Ascending aorta (tissue), 2 donors: ENCODE results near the gene LDB3. TPM values are rescaled to one million over a fixed set of nuclear protein-coding genes. Genes with fewer than 3 reads are reported as not detected.
A peak's percentile ranks its signal among the peaks of the same experiment; 100 is the strongest.

Experiments used
- DNase-seq, 2 donors: peaks; one replicate each; pipeline ENCODE4 v3.0.0-alpha.2; 2019; ENCODE audit warnings: low spot score in 2 of 2
- H3K27ac ChIP-seq, 2 donors: fragments of 200-600 bp; sonication (generic); one replicate each; pipeline ENCODE4 v1.5.1; 2016 to 2017; ENCODE audit warnings: mild to moderate bottlenecking in 1 of 2
- H3K27me3 ChIP-seq: fragments of 200-600 bp; sonication (generic); one replicate; pipeline ENCODE4 v1.5.1; 2017
- H3K36me3 ChIP-seq, 2 donors: fragments of 200-600 bp; sonication (generic); one replicate each; pipeline ENCODE4 v1.5.1; 2016
- H3K4me1 ChIP-seq, 2 donors: fragments of 200-600 bp; sonication (generic); one replicate each; pipeline ENCODE4 v1.5.1; 2016 to 2017; ENCODE audit warnings: mild to moderate bottlenecking in 1 of 2
- H3K4me3 ChIP-seq, 2 donors: fragments of 200-600 bp; sonication (generic); one replicate each; pipeline ENCODE4 v1.5.1; 2016 to 2017; ENCODE audit warnings: mild to moderate bottlenecking in 1 of 2
- H3K9me3 ChIP-seq, 2 donors: fragments of 200-600 bp; sonication (generic); one replicate each; pipeline ENCODE4 v1.5.1; 2016
- intact Hi-C: fragments of 100-400 bp; cut with DNase I; formaldehyde crosslinking; loops from one replicate; pipeline ENCODE4 v1.15.1; 2023
- total RNA-seq: library from RNA; depleted of rRNA; stranded (reverse); fragments of >200 nt; gene quantifications from one replicate; pipeline ENCODE4 v1.1.0, GENCODE V29; 2016
- TF ChIP-seq, protein P1 (sequence below), 3 experiments: fragments of 200-600 bp in 2 of 3; fragments of 450-650 bp in 1 of 3; sonication (generic) in 2 of 3; IDR thresholded peaks; one replicate each; pipeline ENCODE4 v1.5.1; 2016 to 2019; ENCODE audit warnings: antibody characterized with exemption in 3 of 3, mild to moderate bottlenecking in 1 of 3, moderate library complexity in 1 of 3

Gene LDB3
- total RNA-seq, 1 donor from 2014 or later = 27.4 TPM

DNA sequence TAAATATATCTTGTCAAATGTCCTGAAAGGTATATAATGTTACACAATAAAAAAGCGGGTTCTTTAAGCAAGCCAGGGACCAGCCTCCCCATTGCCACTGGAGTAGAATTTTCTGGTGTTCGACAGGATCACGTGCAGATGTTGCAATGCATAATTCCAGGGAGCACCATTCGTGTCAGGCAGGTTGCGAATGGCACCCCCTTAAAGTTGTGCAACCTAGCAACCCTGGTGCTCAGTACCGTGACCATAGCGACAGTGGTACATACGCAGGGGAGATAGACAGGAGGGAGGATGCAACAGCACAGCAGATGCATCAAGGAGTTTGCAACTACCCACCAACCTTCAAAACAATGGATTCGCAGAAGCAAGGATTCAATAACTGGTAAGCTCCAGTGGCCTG, 81.5 kb downstream of the LDB3 start:
- no peak overlapping the region for H3K4me3 ChIP-seq
- no peaks in the 10 kb centered on the region for H3K27me3 ChIP-seq
- DNase-seq = no peak
- H3K36me3 ChIP-seq = no peaks in the 10 kb centered on the region
- TF ChIP-seq, protein P1, sequence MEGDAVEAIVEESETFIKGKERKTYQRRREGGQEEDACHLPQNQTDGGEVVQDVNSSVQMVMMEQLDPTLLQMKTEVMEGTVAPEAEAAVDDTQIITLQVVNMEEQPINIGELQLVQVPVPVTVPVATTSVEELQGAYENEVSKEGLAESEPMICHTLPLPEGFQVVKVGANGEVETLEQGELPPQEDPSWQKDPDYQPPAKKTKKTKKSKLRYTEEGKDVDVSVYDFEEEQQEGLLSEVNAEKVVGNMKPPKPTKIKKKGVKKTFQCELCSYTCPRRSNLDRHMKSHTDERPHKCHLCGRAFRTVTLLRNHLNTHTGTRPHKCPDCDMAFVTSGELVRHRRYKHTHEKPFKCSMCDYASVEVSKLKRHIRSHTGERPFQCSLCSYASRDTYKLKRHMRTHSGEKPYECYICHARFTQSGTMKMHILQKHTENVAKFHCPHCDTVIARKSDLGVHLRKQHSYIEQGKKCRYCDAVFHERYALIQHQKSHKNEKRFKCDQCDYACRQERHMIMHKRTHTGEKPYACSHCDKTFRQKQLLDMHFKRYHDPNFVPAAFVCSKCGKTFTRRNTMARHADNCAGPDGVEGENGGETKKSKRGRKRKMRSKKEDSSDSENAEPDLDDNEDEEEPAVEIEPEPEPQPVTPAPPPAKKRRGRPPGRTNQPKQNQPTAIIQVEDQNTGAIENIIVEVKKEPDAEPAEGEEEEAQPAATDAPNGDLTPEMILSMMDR (IDR thresholded peaks at IDR 0.05) = no peak
- no peaks in the 10 kb centered on the region for H3K9me3 ChIP-seq
- peaks cover 0 to 26% of the 10 kb centered on the region in 2 donors for H3K4me1 ChIP-seq
- no peak overlapping the region for H3K27ac ChIP-seq
- intact Hi-C loops = no loop called here

DNA sequence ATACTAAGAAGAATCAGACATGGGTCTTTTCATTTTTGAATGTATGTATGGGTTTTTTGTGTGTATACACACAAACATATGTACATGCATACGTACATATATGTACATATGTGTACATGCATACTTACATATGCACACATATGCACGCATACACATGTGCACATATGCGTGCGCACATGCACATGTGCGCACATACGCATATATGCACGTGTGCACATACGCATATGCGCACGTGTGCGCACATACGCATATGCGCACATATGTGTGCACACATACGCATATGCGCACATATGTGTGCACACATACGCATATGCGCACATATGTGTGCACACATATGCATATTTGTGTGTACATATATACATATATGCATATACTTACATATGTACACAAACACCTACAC, 83.2 kb downstream of the LDB3 start:
- no peaks in the 10 kb centered on the region for H3K27me3 ChIP-seq
- H3K9me3 ChIP-seq = no peaks in the 10 kb centered on the region
- no peak for DNase-seq
- no peaks in the 10 kb centered on the region for H3K36me3 ChIP-seq
- H3K4me1 ChIP-seq = peaks cover 5 to 32% of the 10 kb centered on the region in 2 donors
- no peak overlapping the region for H3K27ac ChIP-seq
- intact Hi-C loops = no loop called here
- TF ChIP-seq, protein P1 (IDR thresholded peaks at IDR 0.05) = no peak
- H3K4me3 ChIP-seq = no peak overlapping the region

DNA sequence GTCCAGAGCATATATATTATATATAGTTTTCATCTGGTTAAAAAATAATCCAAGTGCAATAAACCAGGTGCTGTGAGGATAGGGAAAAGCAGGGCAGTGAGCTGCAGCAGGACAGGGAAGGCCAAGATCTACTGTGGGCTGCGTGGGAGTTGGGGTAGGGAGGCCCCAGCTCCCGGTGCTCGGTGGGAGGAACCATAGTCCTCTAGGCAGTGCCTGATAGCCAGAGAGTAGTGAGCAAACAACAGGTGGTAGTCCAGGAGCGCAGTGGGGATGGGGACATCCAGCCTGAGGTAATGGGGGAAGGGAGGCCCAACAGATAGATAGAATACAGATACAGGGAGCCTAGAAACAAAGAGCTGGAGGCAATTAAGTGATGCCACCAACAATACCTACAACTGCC, 84.0 kb downstream of the LDB3 start:
- no peak for DNase-seq
- TF ChIP-seq, protein P1 (IDR thresholded peaks at IDR 0.05) = no peak
- intact Hi-C loops = no loop called here
- Histone ChIP-seq H3K9me3 (no peaks in the 10 kb centered on the region), H3K4me1 (peaks cover 5 to 30% of the 10 kb centered on the region in 2 donors), H3K36me3 (no peaks in the 10 kb centered on the region), H3K4me3 (no peak overlapping the region), H3K27ac (peak overlapping the region in 1 of 2 donors; percentile 19), H3K27me3 (no peaks in the 10 kb centered on the region)

DNA sequence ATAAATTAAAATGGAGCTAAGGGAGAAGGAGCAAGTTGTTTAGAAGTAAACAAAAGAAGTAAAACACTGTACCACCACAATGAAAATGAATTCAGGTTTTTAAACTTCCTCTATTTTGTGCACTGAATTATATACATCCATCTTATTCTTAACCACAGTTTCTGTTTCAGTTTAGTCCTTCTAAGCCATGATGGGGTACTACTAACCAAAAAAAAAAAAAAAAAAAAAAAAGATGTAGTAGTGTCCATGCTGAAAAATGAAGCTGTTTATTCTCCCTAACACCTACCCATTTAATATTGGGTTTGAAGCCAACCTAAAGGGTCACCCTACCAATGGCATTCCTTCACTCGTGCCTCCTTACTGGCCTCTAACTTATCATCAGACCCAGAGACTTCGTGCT, 84.7 kb downstream of the LDB3 start:
- intact Hi-C loops = no loop called here
- H3K27ac ChIP-seq = peak overlapping the region; percentile 71 to 100

DNA sequence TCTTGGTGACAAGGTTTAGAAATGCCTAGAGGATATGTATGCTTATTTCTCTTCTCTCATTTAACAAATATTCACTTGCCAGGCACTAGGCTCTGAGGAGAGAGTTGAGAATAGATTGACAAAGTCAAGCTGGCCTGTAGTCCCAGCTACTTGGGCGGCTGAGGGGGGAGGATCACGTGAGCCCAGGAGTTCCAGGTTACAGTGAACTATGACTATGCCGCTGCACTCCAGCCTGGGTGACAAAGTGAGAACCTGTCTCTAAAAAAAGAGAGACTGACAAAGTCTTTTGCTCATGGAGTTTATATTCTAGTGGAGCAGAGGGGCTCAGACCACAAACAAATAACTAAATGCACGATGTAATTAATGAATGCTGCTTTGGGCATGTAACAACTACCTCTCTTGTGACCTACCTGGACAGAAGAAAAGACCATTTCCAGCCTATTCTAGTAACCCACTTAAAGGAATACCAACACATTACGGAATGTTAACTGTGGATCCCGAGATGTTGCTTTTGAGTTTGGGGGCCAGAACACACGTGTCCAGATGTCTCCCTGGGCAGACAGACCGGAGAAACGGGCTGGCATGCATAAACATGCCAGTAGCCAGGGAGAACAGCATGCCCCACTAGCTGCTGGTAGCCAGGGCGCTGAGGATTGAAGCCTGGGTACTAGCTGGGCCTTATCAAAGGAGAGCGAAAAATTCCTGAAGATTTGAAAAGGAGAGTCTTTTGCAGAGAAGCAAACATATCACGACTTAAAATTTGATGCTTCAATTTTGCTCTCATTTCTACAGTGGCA, 85.5 kb downstream of the LDB3 start:
- H3K36me3 ChIP-seq = no peaks in the 10 kb centered on the region
- DNase-seq = no peak
- intact Hi-C loops = no loop called here
- TF ChIP-seq, protein P1 (IDR thresholded peaks at IDR 0.05) = no peak
- peak overlapping the region; percentile 71 to 100 for H3K27ac ChIP-seq
- no peaks in the 10 kb centered on the region for H3K9me3 ChIP-seq
- peak overlapping the region in 1 of 2 donors; percentile 18 for H3K4me3 ChIP-seq
- H3K4me1 ChIP-seq = peaks cover 5 to 21% of the 10 kb centered on the region in 2 donors
- no peaks in the 10 kb centered on the region for H3K27me3 ChIP-seq

More for the DNA sequence above, 84.7 kb downstream of the LDB3 start:
- TF ChIP-seq, protein P1 (IDR thresholded peaks at IDR 0.05) = no peak
- Histone ChIP-seq H3K36me3 (no peaks in the 10 kb centered on the region), H3K4me1 (peaks cover 5 to 24% of the 10 kb centered on the region in 2 donors), H3K9me3 (no peaks in the 10 kb centered on the region), H3K4me3 (no peak overlapping the region), H3K27me3 (no peaks in the 10 kb centered on the region)
- DNase-seq = no peak
